Caco-2 (cell line): ENCODE results near the gene HOXB9. TPM values are rescaled to one million over a fixed set of nuclear protein-coding genes. Genes with fewer than 3 reads are reported as not detected.

Experiments
- BruUV-seq: library from RNA; stranded (reverse); fragments of 400-500 nt; replicated peaks from 2 replicates; lab custom pipeline; 2021; lab: Mats Ljungman, UMichigan
- CTCF ChIA-PET: fragments of 300-600 bp; sonication (Branson Sonifier 250); formaldehyde crosslinking; loops from one replicate; lab custom pipeline; 2022; ENCODE audit warnings: antibody characterized with exemption; lab: Charles Lee
- POLR2A ChIA-PET: fragments of 300-600 bp; sonication (Branson Sonifier 250); formaldehyde crosslinking; loops from one replicate; lab custom pipeline; 2022; ENCODE audit warnings: antibody characterized with exemption; lab: Charles Lee
- DNase-seq, 2 experiments: peaks; one replicate each; pipeline versions ENCODE4 v3.0.0 to v3.0.0-alpha.2; 2020 to 2022
- H3K27me3 ChIP-seq: replicated peaks from 2 replicates; pipeline ENCODE4 v1.6.0; 2011; ENCODE audit warnings: low read length; ENCODE audit not compliant: control insufficient read depth, insufficient read depth
- H3K36me3 ChIP-seq: 2 replicates; pipeline ENCODE4 v1.5.1; 2011; ENCODE audit warnings: low read length; ENCODE audit not compliant: control insufficient read depth, insufficient read depth
- H3K4me1 ChIP-seq: fragments of 250-450 bp; sonication (Bioruptor Pico); 2 replicates; pipeline ENCODE4 v1.5.1; 2020; ENCODE audit warnings: mild to moderate bottlenecking
- H3K4me3 ChIP-seq: 2 replicates; pipeline ENCODE4 v1.5.1; 2011; ENCODE audit warnings: low read depth, mild to moderate bottlenecking, control low read depth, low read length
- H3K9me3 ChIP-seq: fragments of 250-450 bp; sonication (Bioruptor Pico); 2 replicates; pipeline ENCODE4 v1.5.1; 2020; ENCODE audit warnings: mild to moderate bottlenecking, moderate library complexity
- H3K27ac Mint-ChIP-seq: one replicate; pipeline ENCODE4 v1.8.0; 2022; ENCODE audit warnings: mixed read lengths; ENCODE audit not compliant: unreplicated experiment
- H3K27me3 Mint-ChIP-seq: one replicate; pipeline ENCODE4 v1.8.0; 2022; ENCODE audit warnings: mixed read lengths; ENCODE audit not compliant: insufficient read depth, unreplicated experiment
- H3K36me3 Mint-ChIP-seq: one replicate; pipeline ENCODE4 v1.8.0; 2022; ENCODE audit warnings: mild to moderate bottlenecking, mixed read lengths; ENCODE audit not compliant: insufficient read depth, unreplicated experiment
- H3K4me1 Mint-ChIP-seq: one replicate; pipeline ENCODE4 v1.8.0; 2022; ENCODE audit warnings: low read depth, mixed read lengths; ENCODE audit not compliant: unreplicated experiment
- H3K4me3 Mint-ChIP-seq: one replicate; pipeline ENCODE4 v1.8.0; 2022; ENCODE audit warnings: mild to moderate bottlenecking, moderate library complexity, mixed read lengths; ENCODE audit not compliant: unreplicated experiment
- H3K9me3 Mint-ChIP-seq: one replicate; pipeline ENCODE4 v1.8.0; 2022; ENCODE audit warnings: mixed read lengths; ENCODE audit not compliant: unreplicated experiment
- CTCF ChIP-seq, 2 experiments: fragments of 200-600 bp in 1 of 2; IDR thresholded peaks; 1 replicate in 1 of 2; 2 replicates in 1 of 2; pipeline versions ENCODE4 v1.5.1 to v1.8.0; 2011 to 2022; ENCODE audit warnings: antibody characterized with exemption in 1 of 2, control low read depth in 1 of 2, inconsistent platforms in 1 of 2, low read depth in 1 of 2, low read length in 1 of 2, mild to moderate bottlenecking in 1 of 2, moderate library complexity in 1 of 2; ENCODE audit not compliant: insufficient read depth in 1 of 2, severe bottlenecking in 1 of 2, unreplicated experiment in 1 of 2
- intact Hi-C: fragments of 100-400 bp; cut with micrococcal nuclease; formaldehyde crosslinking; loops from one replicate; pipeline ENCODE4 v1.10.0; 2022; ENCODE audit not compliant: unreplicated experiment
- microRNA-seq: library from miRNA; unstranded; fragments of <30 nt; microRNA quantifications from one replicate; pipeline ENCODE4 v1.2.0, GENCODE V29; 2022
- total RNA-seq: library from RNA; stranded (reverse); gene quantifications from 2 replicates; pipeline ENCODE4 v1.2.3, GENCODE V29; 2022

The HOXB9 gene
- total RNA-seq, 1 experiment from 2014 or later, result 4.5 TPM

- Mint-ChIP-seq H3K4me1 (no peaks in the 10 kb centered on the region), H3K9me3 (no peaks in the 10 kb centered on the region), H3K36me3 (no peaks in the 10 kb centered on the region), H3K27me3 (no peaks in the 10 kb centered on the region), H3K27ac (no peak overlapping the region), H3K4me3 (no peak overlapping the region)
- Histone ChIP-seq H3K4me3 (no peak overlapping the region), H3K9me3 (no peaks in the 10 kb centered on the region), H3K27me3 (no peaks in the 10 kb centered on the region), H3K36me3 (no peaks in the 10 kb centered on the region), H3K4me1 (peaks cover 18% of the 10 kb centered on the region)
- ChIA-PET CTCF (no interaction called here), POLR2A (interaction anchor here (0.6 kb wide), 1 partner anchor 8 kb away, joined by 9 read pairs; no protein-coding TSS in a partner anchor)
- TF ChIP-seq CTCF (IDR thresholded peaks at IDR 0.05; ENCODE audit: insufficient read depth in 1 of 2, low read depth in 1 of 2, low read length in 1 of 2, severe bottlenecking in 1 of 2, unreplicated experiment in 1 of 2), result no peak
- DNase-seq, result no peak
- no TSS peak for BruUV-seq
- intact Hi-C loops, result no loop called here
These were observed 54.2 kb downstream of the HOXB9 start for GRCh38 chr17:48571826-48572417.

Small RNAs within 50 kb of the gene (microRNA-seq; reads per million reads assigned to microRNA genes)
- gene MIR196A1, result 1.3 reads per million

Other genes with a start within 250 kb of the HOXB9 start
- 0.70 and 1.5 TPM in 2 replicates for gene SKAP1, start 196.1 kb downstream of the HOXB9 start, total RNA-seq
- gene HOXB1, start 95.3 kb downstream of the HOXB9 start, total RNA-seq, result not detected in 2 replicates
- gene HOXB2, start 81.2 kb downstream of the HOXB9 start, total RNA-seq, result 0.65 and 1.1 TPM in 2 replicates
- 3.4 and 3.9 TPM in 2 replicates for gene HOXB4, start 48.0 kb downstream of the HOXB9 start, total RNA-seq
- 7.2 and 10.1 TPM in 2 replicates for gene HOXB3, start 36.1 kb downstream of the HOXB9 start, total RNA-seq
- not detected in 2 replicates for gene HOXB5, start 32.6 kb downstream of the HOXB9 start, total RNA-seq
- 1.8 and 1.9 TPM in 2 replicates for gene HOXB6, start 21.4 kb downstream of the HOXB9 start, total RNA-seq
- 23.7 and 28.2 TPM in 2 replicates for gene HOXB7, start 15.3 kb downstream of the HOXB9 start, total RNA-seq
- gene HOXB8, start 11.1 kb downstream of the HOXB9 start, total RNA-seq, result 0.39 and 1.2 TPM in 2 replicates
- not detected in 2 replicates for gene PRAC1, start 96.2 kb upstream of the HOXB9 start, total RNA-seq
- gene PRAC2, start 96.8 kb upstream of the HOXB9 start, total RNA-seq, result not detected in 2 replicates
- 4.3 and 5.5 TPM in 2 replicates for gene HOXB13, start 102.4 kb upstream of the HOXB9 start, total RNA-seq
- 0.16 and 0.81 TPM in 2 replicates for gene TTLL6, start 190.9 kb upstream of the HOXB9 start, total RNA-seq
- 233 and 251 TPM in 2 replicates for gene CALCOCO2, start 204.7 kb upstream of the HOXB9 start, total RNA-seq